Measurements from ENCODE around the gene USF1. TPM values are rescaled to one million over a fixed set of nuclear protein-coding genes. Genes with fewer than 3 reads are reported as not detected.

USF1 gene
- polyA plus RNA-seq (25.1 to 40.7 TPM (median 31.6 TPM) in 3 replicates), polyA minus RNA-seq (75.2 to 96.5 TPM (median 79.5 TPM) in 3 replicates)
- 29.0 TPM for polyA plus RNA-seq (2011; ENCODE audit: low read depth)
- 14.4 and 15.5 TPM in 2 replicates for polyA plus RNA-seq (2011; cell fraction: cytosol; rRNA removed)
- 72.9 and 81.7 TPM in 2 replicates for polyA plus RNA-seq (2011; cell fraction: nucleus; rRNA removed)
- polyA plus RNA-seq (2012; ENCODE audit: low replicate concordance), result 26.9 and 37.1 TPM in 2 replicates
- 43.4 TPM for polyA minus RNA-seq (2011; cell fraction: cytosol; rRNA and poly(A)+ RNA removed)
- polyA minus RNA-seq (2011; cell fraction: nucleus; rRNA and poly(A)+ RNA removed), result 18.9 and 30.1 TPM in 2 replicates

GRCh38 chr1:161045736-161046604, at the start of gene USF1:
TSS of gene USF1 (minus strand) at chr1:161045977. CDS start at chr1:161043275, 2,702 bp downstream.
- no peaks in the 10 kb centered on the region for H3K9me1 ChIP-seq (ENCODE audit: control insufficient read depth, extremely low read depth, insufficient read depth, low read length)
- DNase-seq (ENCODE audit: low read depth, low spot score), result no peak
- peaks cover 13% of the 10 kb centered on the region for H3K79me2 ChIP-seq (ENCODE audit: control insufficient read depth, insufficient read depth, low read length)
- peaks cover 7% of the 10 kb centered on the region for H3K4me1 ChIP-seq (ENCODE audit: control insufficient read depth, extremely low read depth, insufficient read depth, low read length)
- H3K9ac ChIP-seq (ENCODE audit: control insufficient read depth, extremely low read depth, insufficient read depth, low read length), result peak within 1 kb of the TSS; percentile 81
- peak within 1 kb of the TSS; percentile 98 for H2AFZ ChIP-seq (ENCODE audit: control insufficient read depth, low read length)
- FAIRE-seq, result peak; percentile 86
- H3K27ac ChIP-seq (ENCODE audit: control insufficient read depth, insufficient read depth, low read length), result peak within 1 kb of the TSS; percentile 96
- dilution Hi-C loops (cut with MboI; ENCODE audit: extremely low pct_ligation_motif_present, low sequenced_read_pairs), result no loop called here
- peaks cover 9% of the 10 kb centered on the region for H3K9me3 ChIP-seq (ENCODE audit: control insufficient read depth, low read depth, low read length)
- H4K20me1 ChIP-seq (ENCODE audit: control insufficient read depth, extremely low read depth, insufficient read depth, low read length), result no peaks in the 10 kb centered on the region
- no peak for TF ChIP-seq CTCF (optimal IDR thresholded peaks at IDR 0.05 in 1 of 3, IDR thresholded peaks at IDR 0.05 in 1 of 3, conservative IDR thresholded peaks at IDR 0.05 in 1 of 3; ENCODE audit: extremely low read depth in 1 of 3, insufficient read depth in 2 of 3, low read length in 3 of 3)
- TF ChIP-seq EZH2 (IDR thresholded peaks at IDR 0.05; ENCODE audit: low read length), result no peak
- peaks cover 7 to 8% of the 10 kb centered on the region in 2 experiments for H3K36me3 ChIP-seq (ENCODE audit: control insufficient read depth in 2 of 2, extremely low read depth in 1 of 2, insufficient read depth in 2 of 2, low read length in 2 of 2)
- H3K4me2 ChIP-seq (ENCODE audit: control insufficient read depth, extremely low read depth, insufficient read depth, low read depth, low read length), result peak within 1 kb of the TSS; percentile 93
- H3K27me3 ChIP-seq (ENCODE audit: control insufficient read depth, extremely low read depth, insufficient read depth, low read length), result no peaks in the 10 kb centered on the region
- peak within 1 kb of the TSS; percentile 64 to 88 (median 66) for H3K4me3 ChIP-seq (ENCODE audit: control insufficient read depth in 2 of 3, extremely low read depth in 1 of 3, insufficient read depth in 2 of 3, low read depth in 1 of 3, low read length in 3 of 3)

GRCh38 chr1:161095230-161095629, 49.5 kb upstream of the USF1 start:
- dilution Hi-C loops (cut with MboI; ENCODE audit: extremely low pct_ligation_motif_present, low sequenced_read_pairs), result no loop called here
- no peak overlapping the region for H3K27ac ChIP-seq (ENCODE audit: control insufficient read depth, insufficient read depth, low read length)
- H2AFZ ChIP-seq (ENCODE audit: control insufficient read depth, low read length), result no peak overlapping the region
- H3K27me3 ChIP-seq (ENCODE audit: control insufficient read depth, extremely low read depth, insufficient read depth, low read length), result no peaks in the 10 kb centered on the region
- peaks cover 44% of the 10 kb centered on the region for H3K4me1 ChIP-seq (ENCODE audit: control insufficient read depth, extremely low read depth, insufficient read depth, low read length)
- H3K79me2 ChIP-seq (ENCODE audit: control insufficient read depth, insufficient read depth, low read length), result no peaks in the 10 kb centered on the region
- FAIRE-seq, result no peak
- H3K36me3 ChIP-seq (ENCODE audit: control insufficient read depth in 2 of 2, extremely low read depth in 1 of 2, insufficient read depth in 2 of 2, low read length in 2 of 2), result peaks cover 8% of the 10 kb centered on the region in 2 experiments
- H4K20me1 ChIP-seq (ENCODE audit: control insufficient read depth, extremely low read depth, insufficient read depth, low read length), result no peaks in the 10 kb centered on the region
- H3K4me3 ChIP-seq (ENCODE audit: control insufficient read depth in 2 of 3, extremely low read depth in 1 of 3, insufficient read depth in 2 of 3, low read depth in 1 of 3, low read length in 3 of 3), result no peak overlapping the region
- DNase-seq (ENCODE audit: low read depth, low spot score), result no peak
- H3K9me1 ChIP-seq (ENCODE audit: control insufficient read depth, extremely low read depth, insufficient read depth, low read length), result no peaks in the 10 kb centered on the region
- no peak overlapping the region for H3K9ac ChIP-seq (ENCODE audit: control insufficient read depth, extremely low read depth, insufficient read depth, low read length)
- H3K4me2 ChIP-seq (ENCODE audit: control insufficient read depth, extremely low read depth, insufficient read depth, low read depth, low read length), result no peak overlapping the region
- no peak for TF ChIP-seq EZH2 (IDR thresholded peaks at IDR 0.05; ENCODE audit: low read length)
- TF ChIP-seq CTCF (optimal IDR thresholded peaks at IDR 0.05 in 1 of 3, IDR thresholded peaks at IDR 0.05 in 1 of 3, conservative IDR thresholded peaks at IDR 0.05 in 1 of 3; ENCODE audit: extremely low read depth in 1 of 3, insufficient read depth in 2 of 3, low read length in 3 of 3), result no peak
- H3K9me3 ChIP-seq (ENCODE audit: control insufficient read depth, low read depth, low read length), result no peaks in the 10 kb centered on the region

All from keratinocyte (primary cell).